OCI-LY7 (cell line): ENCODE data around the gene TLE4. TPM values are rescaled to one million over a fixed set of nuclear protein-coding genes. Genes with fewer than 3 reads are reported as not detected.
A peak's percentile ranks its signal among the peaks of the same experiment; 100 is the strongest.

Source experiments
- BruUV-seq: library from RNA; stranded (reverse); fragments of 400-500 nt; replicated peaks from 2 replicates; lab custom pipeline; 2021; lab: Mats Ljungman, UMichigan
- CTCF ChIA-PET: fragments of 300-600 bp; sonication (Branson Sonifier 250); formaldehyde crosslinking; loops from one replicate; lab custom pipeline; 2022; ENCODE audit warnings: antibody characterized with exemption; ENCODE audit not compliant: unreplicated experiment; lab: Charles Lee
- POLR2A ChIA-PET: fragments of 300-600 bp; sonication (Branson Sonifier 250); formaldehyde crosslinking; loops from one replicate; lab custom pipeline; 2022; ENCODE audit warnings: antibody characterized with exemption; lab: Charles Lee
- DNase-seq: peaks from one replicate; pipeline ENCODE4 v3.0.0-alpha.2; 2015; ENCODE audit warnings: low spot score
- H2AFZ ChIP-seq: fragments of 200-600 bp; sonication (generic), shearing (Covaris generic); 2 replicates; pipeline ENCODE4 v1.6.1; 2014; ENCODE audit warnings: mild to moderate bottlenecking, antibody characterized with exemption, low read length, moderate library complexity
- H3K27ac ChIP-seq: fragments of 200-600 bp; sonication (generic); 2 replicates; pipeline ENCODE4 v1.5.1; 2014; ENCODE audit warnings: mixed run types, low read depth, mild to moderate bottlenecking, moderate library complexity, low read length, inconsistent platforms; ENCODE audit not compliant: poor library complexity, severe bottlenecking
- H3K36me3 ChIP-seq: fragments of 200-600 bp; sonication (generic); 2 replicates; pipeline ENCODE4 v1.6.1; 2014; ENCODE audit warnings: mild to moderate bottlenecking, antibody characterized with exemption, low read length, moderate library complexity, mixed read lengths; ENCODE audit not compliant: insufficient read depth
- H3K4me1 ChIP-seq: fragments of 200-600 bp; sonication (generic); 2 replicates; pipeline ENCODE4 v1.5.1; 2014; ENCODE audit warnings: mild to moderate bottlenecking, low read length; ENCODE audit not compliant: insufficient read depth, poor library complexity, severe bottlenecking
- H3K4me2 ChIP-seq: fragments of 200-600 bp; sonication (generic); 2 replicates; pipeline ENCODE4 v1.6.1; 2014; ENCODE audit warnings: mild to moderate bottlenecking, low read length
- H3K4me3 ChIP-seq: fragments of 200-600 bp; sonication (generic); 2 replicates; pipeline ENCODE4 v1.5.1; 2014; ENCODE audit warnings: mild to moderate bottlenecking, low read depth, low read length; ENCODE audit not compliant: poor library complexity, severe bottlenecking
- H3K79me2 ChIP-seq: fragments of 200-600 bp; sonication (generic); 2 replicates; pipeline ENCODE4 v1.6.1; 2016; ENCODE audit warnings: low read depth, mild to moderate bottlenecking, low read length, moderate library complexity, mixed read lengths; ENCODE audit not compliant: insufficient read depth
- H3K9me2 ChIP-seq: fragments of 200-600 bp; sonication (generic); 2 replicates; pipeline ENCODE4 v1.6.1; 2016; ENCODE audit warnings: mild to moderate bottlenecking, low read length, mixed read lengths; ENCODE audit not compliant: insufficient read depth
- H3K9me3 ChIP-seq: fragments of 200-600 bp; sonication (generic); 2 replicates; pipeline ENCODE4 v1.6.1; 2014; ENCODE audit warnings: mild to moderate bottlenecking, mixed run types, low read length, mixed read lengths
- H4K20me1 ChIP-seq: fragments of 200-600 bp; sonication (generic); 2 replicates; pipeline ENCODE4 v1.6.1; 2014; ENCODE audit warnings: mild to moderate bottlenecking, antibody characterized with exemption, low read length, moderate library complexity, mixed read lengths; ENCODE audit not compliant: insufficient read depth
- CTCF ChIP-seq: fragments of 200-600 bp; sonication (generic); conservative IDR thresholded peaks from 2 replicates; pipeline ENCODE4 v1.5.1; 2014; ENCODE audit warnings: mild to moderate bottlenecking, antibody characterized with exemption, low read length, moderate library complexity, mixed read lengths
- EZH2phosphoT487 ChIP-seq: fragments of 200-600 bp; sonication (generic); IDR thresholded peaks from 2 replicates; pipeline ENCODE4 v1.6.1; 2018; ENCODE audit warnings: low read depth, borderline replicate concordance, mild to moderate bottlenecking, mixed run types, antibody characterized with exemption, low read length, moderate library complexity, mixed read lengths
- intact Hi-C: fragments of 100-400 bp; cut with micrococcal nuclease; formaldehyde crosslinking; loops from one replicate; pipeline ENCODE4 v1.10.0; 2022; ENCODE audit not compliant: unreplicated experiment
- total RNA-seq, 2 experiments: library from RNA; depleted of rRNA in 1 of 2; stranded (reverse); fragments of >200 nt in 1 of 2; shearing (Covaris generic) in 1 of 2; gene quantifications; 2 replicates each; pipeline ENCODE4 v1.2.3, GENCODE V29; 2014 to 2022

TLE4 gene
- total RNA-seq, 2 experiments from 2014 or later: 36.7 to 41.7 TPM

DNA sequence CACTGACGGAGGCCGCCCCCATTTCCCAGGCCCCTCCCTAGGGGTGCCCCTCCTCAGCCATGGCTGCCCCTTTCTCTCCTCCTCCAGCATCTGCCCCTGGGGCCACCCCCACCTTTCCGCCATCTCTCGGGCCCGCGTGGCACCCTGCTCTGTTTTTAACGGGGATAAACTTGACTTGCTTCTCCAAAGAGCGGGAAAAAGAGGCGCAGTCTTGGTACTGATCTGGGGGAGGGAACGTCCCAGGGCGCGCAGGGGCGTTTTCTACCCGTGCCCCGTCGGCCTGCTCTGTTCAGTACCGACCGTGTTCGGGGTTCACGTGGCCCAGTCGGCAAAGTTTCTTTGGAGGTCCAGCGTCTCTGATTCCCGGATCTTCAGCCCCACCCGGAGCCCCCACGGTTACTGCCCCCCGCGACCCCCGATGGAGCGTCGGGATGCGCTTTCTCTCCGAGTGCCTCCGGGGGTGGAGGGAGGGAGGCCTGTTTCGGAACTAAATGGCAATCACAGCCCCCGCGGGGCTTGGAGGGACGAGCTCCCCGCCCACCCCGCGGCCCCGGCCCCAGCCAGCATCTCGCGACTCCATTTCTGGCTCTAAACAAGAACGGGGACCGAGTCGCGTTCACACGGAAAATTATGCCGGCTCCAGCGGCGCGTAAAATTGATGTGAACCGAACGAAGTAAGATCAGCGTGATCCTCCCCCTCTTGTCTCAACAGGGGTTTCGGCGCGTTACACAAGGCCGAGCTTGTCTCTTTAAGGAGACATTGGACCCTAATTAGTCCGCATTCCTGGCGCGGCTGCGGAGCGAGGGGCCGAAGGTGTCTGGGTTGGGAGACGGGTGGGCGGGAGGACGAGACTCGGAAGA is 1.1 kb upstream of the TLE4 start:
- Histone ChIP-seq H4K20me1 (peaks cover 14% of the 10 kb centered on the region), H2AFZ (peak overlapping the region; percentile 76; the same call in 1 of the 2 replicates), H3K79me2 (peaks cover 18% of the 10 kb centered on the region; the same call in 1 of the 2 replicates), H3K9me2 (no peaks in the 10 kb centered on the region), H3K27ac (peak overlapping the region; percentile 84), H3K4me2 (peak overlapping the region; percentile 79), H3K36me3 (peaks cover 4% of the 10 kb centered on the region; the same call in 1 of the 2 replicates), H3K9me3 (no peaks in the 10 kb centered on the region), H3K4me1 (peaks cover 29% of the 10 kb centered on the region), H3K4me3 (peak overlapping the region; percentile 83)
- POLR2A ChIA-PET: interaction anchor here (0.6 to 1.6 kb wide), 9 partner anchors 9 to 1273 kb away, joined by 3 to 8 read pairs (median 5); partner anchors contain the start of gene PSAT1
- DNase-seq: peak; percentile 61
- CTCF ChIA-PET: no interaction called here
- intact Hi-C loops: loop anchor here (2.0 to 10.0 kb wide), 2 partner anchors 244 to 298 kb away; no protein-coding TSS in a partner anchor
- TSS peak; percentile 84 for BruUV-seq
- TF ChIP-seq EZH2phosphoT487 (no peak), CTCF (no peak)

DNA sequence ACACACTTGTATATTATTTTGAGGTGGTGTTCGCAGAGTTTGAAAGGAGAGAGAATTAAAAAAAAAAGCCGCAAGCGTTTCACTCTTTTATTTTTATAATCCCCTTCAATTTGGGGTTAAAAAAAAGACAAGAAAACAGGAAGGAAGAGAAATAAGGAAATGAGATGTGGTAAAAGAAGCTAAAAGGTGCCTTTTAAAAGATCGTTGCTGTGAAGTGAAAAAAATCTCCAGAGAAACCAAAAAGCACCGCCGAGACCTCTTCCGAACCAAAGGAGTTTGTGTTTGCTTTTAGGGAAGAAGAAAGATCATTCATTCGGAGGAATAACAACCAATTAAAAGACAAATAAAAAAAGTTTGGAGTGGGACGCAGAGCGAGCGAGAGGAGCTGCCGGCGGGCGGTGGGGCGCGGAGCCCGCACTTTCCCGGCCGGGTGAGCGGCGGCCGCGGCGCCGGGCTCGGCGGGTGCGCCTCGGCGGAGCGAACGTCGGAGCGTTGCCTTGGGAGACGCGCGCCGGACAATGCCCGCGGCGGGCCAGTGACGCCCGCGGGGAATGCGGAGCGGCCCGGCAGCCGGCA is 355 bp downstream of the TLE4 start:
- Histone ChIP-seq H2AFZ (peak overlapping the region; percentile 45; the same call in 1 of the 2 replicates), H3K27ac (peak overlapping the region; percentile 96), H3K9me2 (no peaks in the 10 kb centered on the region), H3K4me1 (peaks cover 29% of the 10 kb centered on the region), H3K9me3 (no peaks in the 10 kb centered on the region), H4K20me1 (peaks cover 14% of the 10 kb centered on the region), H3K36me3 (peaks cover 10% of the 10 kb centered on the region), H3K79me2 (peaks cover 18% of the 10 kb centered on the region; the same call in 1 of the 2 replicates), H3K4me3 (peak overlapping the region; percentile 79), H3K4me2 (peak overlapping the region; percentile 94)
- ChIA-PET CTCF (no interaction called here), POLR2A (interaction anchor here (0.7 to 1.6 kb wide), 10 partner anchors 7 to 1275 kb away, joined by 3 to 8 read pairs (median 4); partner anchors contain the start of gene PSAT1)
- intact Hi-C loops: loop anchor here (10.0 kb wide), 1 partner anchor 243 kb away; no protein-coding TSS in a partner anchor
- TF ChIP-seq CTCF (no peak), EZH2phosphoT487 (no peak)
- TSS peak; percentile 86 for BruUV-seq
- DNase-seq: no peak
